ENCODE measurements around the gene NPTX2.

DNA sequence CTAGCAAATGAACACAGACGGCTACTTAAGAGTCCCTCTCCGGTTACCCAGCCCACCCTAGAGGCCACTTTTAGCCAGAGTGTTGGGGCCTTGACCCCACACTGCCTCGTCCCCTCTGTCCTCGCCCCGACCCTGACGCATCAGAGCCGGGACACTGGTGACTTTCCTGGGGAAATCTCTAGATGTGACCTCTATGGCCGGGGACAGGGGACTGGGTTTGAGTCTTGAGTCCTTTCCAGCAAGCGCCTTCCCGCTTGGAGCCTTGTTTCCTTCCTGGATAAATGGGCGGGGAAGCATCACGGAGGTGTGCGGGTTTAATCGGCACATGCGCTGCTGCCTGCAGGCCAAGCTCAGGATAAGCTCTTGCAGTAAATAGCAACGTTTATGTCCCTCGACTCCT is 40.7 kb downstream of the NPTX2 start:
- no peak for TF ChIP-seq POLR2AphosphoS5 (IDR thresholded peaks at IDR 0.05; ENCODE audit: low read depth, low read length)
- TF ChIP-seq TCF7L2 (IDR thresholded peaks at IDR 0.05; ENCODE audit: borderline replicate concordance, extremely low read depth, insufficient read depth, insufficient read length), result no peak
- TF ChIP-seq, protein P1, sequence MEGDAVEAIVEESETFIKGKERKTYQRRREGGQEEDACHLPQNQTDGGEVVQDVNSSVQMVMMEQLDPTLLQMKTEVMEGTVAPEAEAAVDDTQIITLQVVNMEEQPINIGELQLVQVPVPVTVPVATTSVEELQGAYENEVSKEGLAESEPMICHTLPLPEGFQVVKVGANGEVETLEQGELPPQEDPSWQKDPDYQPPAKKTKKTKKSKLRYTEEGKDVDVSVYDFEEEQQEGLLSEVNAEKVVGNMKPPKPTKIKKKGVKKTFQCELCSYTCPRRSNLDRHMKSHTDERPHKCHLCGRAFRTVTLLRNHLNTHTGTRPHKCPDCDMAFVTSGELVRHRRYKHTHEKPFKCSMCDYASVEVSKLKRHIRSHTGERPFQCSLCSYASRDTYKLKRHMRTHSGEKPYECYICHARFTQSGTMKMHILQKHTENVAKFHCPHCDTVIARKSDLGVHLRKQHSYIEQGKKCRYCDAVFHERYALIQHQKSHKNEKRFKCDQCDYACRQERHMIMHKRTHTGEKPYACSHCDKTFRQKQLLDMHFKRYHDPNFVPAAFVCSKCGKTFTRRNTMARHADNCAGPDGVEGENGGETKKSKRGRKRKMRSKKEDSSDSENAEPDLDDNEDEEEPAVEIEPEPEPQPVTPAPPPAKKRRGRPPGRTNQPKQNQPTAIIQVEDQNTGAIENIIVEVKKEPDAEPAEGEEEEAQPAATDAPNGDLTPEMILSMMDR (IDR thresholded peaks at IDR 0.05 in 2 of 3, conservative IDR thresholded peaks at IDR 0.05 in 1 of 3; ENCODE audit: borderline replicate concordance in 1 of 3, insufficient read depth in 1 of 3, low read depth in 2 of 3, low read length in 2 of 3), result no peak
- TF ChIP-seq, protein P2, sequence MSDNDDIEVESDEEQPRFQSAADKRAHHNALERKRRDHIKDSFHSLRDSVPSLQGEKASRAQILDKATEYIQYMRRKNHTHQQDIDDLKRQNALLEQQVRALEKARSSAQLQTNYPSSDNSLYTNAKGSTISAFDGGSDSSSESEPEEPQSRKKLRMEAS (IDR thresholded peaks at IDR 0.05), result no peak
- no peak for TF ChIP-seq ELF1 (IDR thresholded peaks at IDR 0.05; ENCODE audit: borderline replicate concordance, low read depth)
- TF ChIP-seq, protein P3, sequence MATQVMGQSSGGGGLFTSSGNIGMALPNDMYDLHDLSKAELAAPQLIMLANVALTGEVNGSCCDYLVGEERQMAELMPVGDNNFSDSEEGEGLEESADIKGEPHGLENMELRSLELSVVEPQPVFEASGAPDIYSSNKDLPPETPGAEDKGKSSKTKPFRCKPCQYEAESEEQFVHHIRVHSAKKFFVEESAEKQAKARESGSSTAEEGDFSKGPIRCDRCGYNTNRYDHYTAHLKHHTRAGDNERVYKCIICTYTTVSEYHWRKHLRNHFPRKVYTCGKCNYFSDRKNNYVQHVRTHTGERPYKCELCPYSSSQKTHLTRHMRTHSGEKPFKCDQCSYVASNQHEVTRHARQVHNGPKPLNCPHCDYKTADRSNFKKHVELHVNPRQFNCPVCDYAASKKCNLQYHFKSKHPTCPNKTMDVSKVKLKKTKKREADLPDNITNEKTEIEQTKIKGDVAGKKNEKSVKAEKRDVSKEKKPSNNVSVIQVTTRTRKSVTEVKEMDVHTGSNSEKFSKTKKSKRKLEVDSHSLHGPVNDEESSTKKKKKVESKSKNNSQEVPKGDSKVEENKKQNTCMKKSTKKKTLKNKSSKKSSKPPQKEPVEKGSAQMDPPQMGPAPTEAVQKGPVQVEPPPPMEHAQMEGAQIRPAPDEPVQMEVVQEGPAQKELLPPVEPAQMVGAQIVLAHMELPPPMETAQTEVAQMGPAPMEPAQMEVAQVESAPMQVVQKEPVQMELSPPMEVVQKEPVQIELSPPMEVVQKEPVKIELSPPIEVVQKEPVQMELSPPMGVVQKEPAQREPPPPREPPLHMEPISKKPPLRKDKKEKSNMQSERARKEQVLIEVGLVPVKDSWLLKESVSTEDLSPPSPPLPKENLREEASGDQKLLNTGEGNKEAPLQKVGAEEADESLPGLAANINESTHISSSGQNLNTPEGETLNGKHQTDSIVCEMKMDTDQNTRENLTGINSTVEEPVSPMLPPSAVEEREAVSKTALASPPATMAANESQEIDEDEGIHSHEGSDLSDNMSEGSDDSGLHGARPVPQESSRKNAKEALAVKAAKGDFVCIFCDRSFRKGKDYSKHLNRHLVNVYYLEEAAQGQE (IDR thresholded peaks at IDR 0.05; ENCODE audit: low read depth), result no peak
- no peak for TF ChIP-seq POLR2A (IDR thresholded peaks at IDR 0.05; ENCODE audit: borderline replicate concordance, extremely low read depth, insufficient read depth, insufficient read length)
- no peak for TF ChIP-seq YY1 (IDR thresholded peaks at IDR 0.05; ENCODE audit: extremely low read depth, insufficient replicate concordance, low read depth, low read length)
- TF ChIP-seq JUND (IDR thresholded peaks at IDR 0.05), result no peak
- TF ChIP-seq SIN3A (IDR thresholded peaks at IDR 0.05; ENCODE audit: low read depth), result no peak
- no peak for TF ChIP-seq EZH2phosphoT487 (IDR thresholded peaks at IDR 0.05; ENCODE audit: borderline replicate concordance)
- no peak for TF ChIP-seq RAD21 (IDR thresholded peaks at IDR 0.05; ENCODE audit: low read depth)

Measured in HCT116 (cell line).